SK-N-SH treated with all-trans-retinoic acid at 6 μM for 48 hours (cell line): ENCODE results near the gene ATP12A.

Source experiments
- ATAC-seq: fragments of 200-7000 bp; cut with Tn5 transposase; 3 replicates; pipeline ENCODE4 v1.9.1; 2020; ENCODE audit warnings: mild to moderate bottlenecking, moderate library complexity
- ARNTL ChIP-seq: fragments of 450-650 bp; formaldehyde crosslinking; IDR thresholded peaks from 2 replicates; pipeline ENCODE4 v1.5.0; 2020; ENCODE audit warnings: low read depth, mild to moderate bottlenecking, moderate library complexity, borderline replicate concordance
- CSDC2 ChIP-seq: fragments of 250-450 bp; sonication (Bioruptor Pico); IDR thresholded peaks from 2 replicates; pipeline ENCODE4 v1.5.0; 2020; ENCODE audit warnings: mild to moderate bottlenecking, moderate library complexity
- GLIS3 ChIP-seq: fragments of 250-450 bp; sonication (Bioruptor Pico); IDR thresholded peaks from 2 replicates; pipeline ENCODE4 v1.5.0; 2020; ENCODE audit warnings: mild to moderate bottlenecking, moderate library complexity
- ISL1 ChIP-seq: fragments of 250-450 bp; sonication (Bioruptor Pico); IDR thresholded peaks from 2 replicates; pipeline ENCODE4 v2.1.2; 2022; ENCODE audit warnings: mild to moderate bottlenecking, moderate library complexity
- OSR1 ChIP-seq: fragments of 250-450 bp; sonication (Bioruptor Pico); IDR thresholded peaks from 2 replicates; pipeline ENCODE4 v1.8.0; 2022; ENCODE audit warnings: moderate library complexity, mild to moderate bottlenecking, inconsistent platforms
- PPARA ChIP-seq: fragments of 250-450 bp; sonication (Bioruptor Pico); IDR thresholded peaks from 2 replicates; pipeline ENCODE4 v1.5.0; 2020; ENCODE audit warnings: mild to moderate bottlenecking, borderline replicate concordance
- RARB ChIP-seq: fragments of 250-450 bp; sonication (Bioruptor Pico); IDR thresholded peaks from 2 replicates; pipeline ENCODE4 v1.8.0; 2021; ENCODE audit warnings: mild to moderate bottlenecking, moderate library complexity
- TCF4 ChIP-seq: fragments of 250-450 bp; sonication (Bioruptor Pico); IDR thresholded peaks from 2 replicates; pipeline ENCODE4 v1.8.0; 2021; ENCODE audit warnings: mild to moderate bottlenecking, moderate library complexity, borderline replicate concordance
- TOX ChIP-seq: fragments of 250-450 bp; sonication (Bioruptor Pico); IDR thresholded peaks from 2 replicates; pipeline ENCODE4 v1.8.0; 2021; ENCODE audit warnings: mild to moderate bottlenecking, moderate library complexity, borderline replicate concordance
- ZC3H10 ChIP-seq: fragments of 250-450 bp; sonication (Bioruptor Pico); IDR thresholded peaks from 2 replicates; pipeline ENCODE4 v1.5.1; 2021; ENCODE audit warnings: mild to moderate bottlenecking, moderate library complexity
- ZFP3 ChIP-seq: fragments of 250-450 bp; sonication (Bioruptor Pico); IDR thresholded peaks from 2 replicates; pipeline ENCODE4 v1.5.0; 2020; ENCODE audit warnings: mild to moderate bottlenecking, moderate library complexity
- ZFP30 ChIP-seq: fragments of 450-650 bp; formaldehyde crosslinking; IDR thresholded peaks from 2 replicates; pipeline ENCODE4 v1.5.0; 2022; ENCODE audit warnings: mild to moderate bottlenecking, moderate library complexity
- ZNF565 ChIP-seq: fragments of 450-650 bp; formaldehyde crosslinking; conservative IDR thresholded peaks from 2 replicates; pipeline ENCODE4 v1.5.0; 2020; ENCODE audit warnings: low read depth, mild to moderate bottlenecking, moderate library complexity
- ZNF8 ChIP-seq: fragments of 450-650 bp; formaldehyde crosslinking; IDR thresholded peaks from 2 replicates; pipeline ENCODE4 v1.5.0; 2020; ENCODE audit warnings: mild to moderate bottlenecking, moderate library complexity
- TF ChIP-seq, protein P1 (sequence below): fragments of 250-450 bp; sonication (Bioruptor Pico); IDR thresholded peaks from 2 replicates; pipeline ENCODE4 v1.8.0; 2021; ENCODE audit warnings: low read depth, mild to moderate bottlenecking, moderate library complexity, borderline replicate concordance
- TF ChIP-seq, protein P2 (sequence below): fragments of 250-450 bp; sonication (Bioruptor Pico); IDR thresholded peaks from 2 replicates; pipeline ENCODE4 v1.5.0; 2020; ENCODE audit warnings: mild to moderate bottlenecking, moderate library complexity
- TF ChIP-seq, protein P3 (sequence below): fragments of 250-450 bp; sonication (Bioruptor Pico); IDR thresholded peaks from 2 replicates; pipeline ENCODE4 v1.8.0; 2020; ENCODE audit warnings: mild to moderate bottlenecking, moderate library complexity, borderline replicate concordance
- TF ChIP-seq, protein P4 (sequence below): fragments of 250-450 bp; sonication (Bioruptor Pico); IDR thresholded peaks from 2 replicates; pipeline ENCODE4 v1.5.1; 2021; ENCODE audit warnings: mild to moderate bottlenecking, moderate library complexity
- TF ChIP-seq, protein P5 (sequence below): fragments of 250-450 bp; sonication (Bioruptor Pico); IDR thresholded peaks from 2 replicates; pipeline ENCODE4 v1.5.1; 2020; ENCODE audit warnings: low read depth, mild to moderate bottlenecking, moderate library complexity

The ATP12A gene

DNA sequence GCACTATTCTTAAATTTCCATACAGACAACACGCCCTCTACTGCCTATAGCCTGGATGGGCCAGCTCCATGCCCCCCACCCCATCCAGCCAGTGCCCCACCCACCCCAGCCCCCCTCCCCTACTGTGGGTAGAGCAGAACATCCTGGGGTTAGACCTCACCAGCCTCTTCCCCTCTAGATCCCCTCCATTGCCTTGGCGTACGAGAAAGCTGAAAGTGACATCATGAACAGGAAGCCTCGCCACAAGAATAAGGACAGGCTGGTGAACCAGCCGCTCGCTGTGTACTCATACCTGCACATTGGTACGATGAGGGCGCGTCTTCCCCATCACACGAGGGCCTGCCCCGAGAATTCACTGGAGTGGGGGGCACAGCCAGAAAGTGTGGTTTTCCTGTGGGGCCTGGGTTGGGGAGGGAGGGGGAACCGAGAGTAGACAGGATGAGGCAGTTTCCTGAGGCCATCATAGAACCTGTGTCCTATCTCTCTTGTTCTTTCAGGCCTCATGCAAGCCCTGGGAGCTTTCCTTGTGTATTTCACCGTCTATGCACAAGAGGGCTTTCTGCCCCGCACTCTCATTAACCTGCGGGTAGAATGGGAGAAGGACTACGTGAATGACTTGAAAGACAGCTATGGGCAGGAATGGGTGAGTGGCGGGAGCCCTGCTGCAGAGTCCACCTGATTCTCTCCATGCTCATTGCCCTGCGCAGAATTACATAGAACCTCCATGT lies 29.1 kb downstream of the ATP12A start:
- no peak for ATAC-seq
- TF ChIP-seq RARB (CRISPR knock-in tag): no peak
- no peak for TF ChIP-seq ARNTL (CRISPR knock-in tag)
- no peak for TF ChIP-seq PPARA (CRISPR knock-in tag)
- TF ChIP-seq, protein P1, sequence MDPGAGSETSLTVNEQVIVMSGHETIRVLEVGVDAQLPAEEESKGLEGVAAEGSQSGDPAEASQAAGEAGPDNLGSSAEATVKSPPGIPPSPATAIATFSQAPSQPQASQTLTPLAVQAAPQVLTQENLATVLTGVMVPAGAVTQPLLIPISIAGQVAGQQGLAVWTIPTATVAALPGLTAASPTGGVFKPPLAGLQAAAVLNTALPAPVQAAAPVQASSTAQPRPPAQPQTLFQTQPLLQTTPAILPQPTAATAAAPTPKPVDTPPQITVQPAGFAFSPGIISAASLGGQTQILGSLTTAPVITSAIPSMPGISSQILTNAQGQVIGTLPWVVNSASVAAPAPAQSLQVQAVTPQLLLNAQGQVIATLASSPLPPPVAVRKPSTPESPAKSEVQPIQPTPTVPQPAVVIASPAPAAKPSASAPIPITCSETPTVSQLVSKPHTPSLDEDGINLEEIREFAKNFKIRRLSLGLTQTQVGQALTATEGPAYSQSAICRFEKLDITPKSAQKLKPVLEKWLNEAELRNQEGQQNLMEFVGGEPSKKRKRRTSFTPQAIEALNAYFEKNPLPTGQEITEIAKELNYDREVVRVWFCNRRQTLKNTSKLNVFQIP (CRISPR knock-in tag): no peak
- no peak for TF ChIP-seq GLIS3 (CRISPR knock-in tag)

DNA sequence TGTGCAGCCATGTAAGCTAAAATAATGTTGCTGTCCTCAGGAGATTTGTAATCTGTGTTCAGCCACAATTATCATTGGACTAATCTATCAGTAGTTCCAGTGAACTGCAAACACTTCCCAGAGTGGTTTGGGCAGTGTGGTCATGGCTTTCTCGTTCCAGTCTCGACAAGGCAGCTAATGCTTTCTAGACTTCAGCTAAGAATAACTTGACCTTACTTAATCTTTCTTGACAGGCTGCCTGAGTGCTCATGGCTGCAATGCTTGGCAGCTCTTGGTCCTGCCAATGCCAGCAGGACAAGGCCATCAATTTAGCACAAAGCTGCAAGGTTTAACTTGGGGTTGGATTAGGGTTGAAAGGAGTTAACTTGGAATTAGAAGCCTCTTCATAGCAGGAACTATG lies 32.8 kb downstream of the ATP12A start:
- no peak for ATAC-seq

DNA sequence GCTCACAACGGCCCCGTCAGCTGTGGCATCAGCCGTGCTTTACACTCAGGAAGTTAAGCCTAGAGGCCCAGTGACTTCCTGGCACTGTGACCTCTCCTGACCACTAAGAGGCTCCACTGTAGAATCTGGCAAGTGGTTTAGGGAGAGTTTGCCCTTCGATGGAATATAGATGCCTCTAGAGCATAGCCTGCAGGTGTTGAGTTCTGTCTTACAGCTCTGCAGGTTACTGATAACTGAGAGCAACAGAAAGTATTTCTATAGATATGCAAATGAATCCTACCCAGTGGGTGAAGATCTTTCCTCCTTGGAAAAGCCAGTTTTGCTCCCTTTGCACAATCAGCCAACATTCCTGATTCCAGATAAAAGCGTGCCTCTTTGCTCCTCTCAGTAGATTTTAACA lies 35.8 kb downstream of the ATP12A start:
- ATAC-seq: no peak
- no peak for TF ChIP-seq TOX (CRISPR knock-in tag)
- TF ChIP-seq, protein P2, sequence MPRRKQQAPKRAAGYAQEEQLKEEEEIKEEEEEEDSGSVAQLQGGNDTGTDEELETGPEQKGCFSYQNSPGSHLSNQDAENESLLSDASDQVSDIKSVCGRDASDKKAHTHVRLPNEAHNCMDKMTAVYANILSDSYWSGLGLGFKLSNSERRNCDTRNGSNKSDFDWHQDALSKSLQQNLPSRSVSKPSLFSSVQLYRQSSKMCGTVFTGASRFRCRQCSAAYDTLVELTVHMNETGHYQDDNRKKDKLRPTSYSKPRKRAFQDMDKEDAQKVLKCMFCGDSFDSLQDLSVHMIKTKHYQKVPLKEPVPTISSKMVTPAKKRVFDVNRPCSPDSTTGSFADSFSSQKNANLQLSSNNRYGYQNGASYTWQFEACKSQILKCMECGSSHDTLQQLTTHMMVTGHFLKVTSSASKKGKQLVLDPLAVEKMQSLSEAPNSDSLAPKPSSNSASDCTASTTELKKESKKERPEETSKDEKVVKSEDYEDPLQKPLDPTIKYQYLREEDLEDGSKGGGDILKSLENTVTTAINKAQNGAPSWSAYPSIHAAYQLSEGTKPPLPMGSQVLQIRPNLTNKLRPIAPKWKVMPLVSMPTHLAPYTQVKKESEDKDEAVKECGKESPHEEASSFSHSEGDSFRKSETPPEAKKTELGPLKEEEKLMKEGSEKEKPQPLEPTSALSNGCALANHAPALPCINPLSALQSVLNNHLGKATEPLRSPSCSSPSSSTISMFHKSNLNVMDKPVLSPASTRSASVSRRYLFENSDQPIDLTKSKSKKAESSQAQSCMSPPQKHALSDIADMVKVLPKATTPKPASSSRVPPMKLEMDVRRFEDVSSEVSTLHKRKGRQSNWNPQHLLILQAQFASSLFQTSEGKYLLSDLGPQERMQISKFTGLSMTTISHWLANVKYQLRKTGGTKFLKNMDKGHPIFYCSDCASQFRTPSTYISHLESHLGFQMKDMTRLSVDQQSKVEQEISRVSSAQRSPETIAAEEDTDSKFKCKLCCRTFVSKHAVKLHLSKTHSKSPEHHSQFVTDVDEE (CRISPR knock-in tag): no peak
- TF ChIP-seq, protein P3, sequence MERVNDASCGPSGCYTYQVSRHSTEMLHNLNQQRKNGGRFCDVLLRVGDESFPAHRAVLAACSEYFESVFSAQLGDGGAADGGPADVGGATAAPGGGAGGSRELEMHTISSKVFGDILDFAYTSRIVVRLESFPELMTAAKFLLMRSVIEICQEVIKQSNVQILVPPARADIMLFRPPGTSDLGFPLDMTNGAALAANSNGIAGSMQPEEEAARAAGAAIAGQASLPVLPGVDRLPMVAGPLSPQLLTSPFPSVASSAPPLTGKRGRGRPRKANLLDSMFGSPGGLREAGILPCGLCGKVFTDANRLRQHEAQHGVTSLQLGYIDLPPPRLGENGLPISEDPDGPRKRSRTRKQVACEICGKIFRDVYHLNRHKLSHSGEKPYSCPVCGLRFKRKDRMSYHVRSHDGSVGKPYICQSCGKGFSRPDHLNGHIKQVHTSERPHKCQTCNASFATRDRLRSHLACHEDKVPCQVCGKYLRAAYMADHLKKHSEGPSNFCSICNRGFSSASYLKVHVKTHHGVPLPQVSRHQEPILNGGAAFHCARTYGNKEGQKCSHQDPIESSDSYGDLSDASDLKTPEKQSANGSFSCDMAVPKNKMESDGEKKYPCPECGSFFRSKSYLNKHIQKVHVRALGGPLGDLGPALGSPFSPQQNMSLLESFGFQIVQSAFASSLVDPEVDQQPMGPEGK (CRISPR knock-in tag): no peak
- no peak for TF ChIP-seq TCF4 (CRISPR knock-in tag)
- no peak for TF ChIP-seq ZFP30
- TF ChIP-seq ISL1 (CRISPR knock-in tag): no peak

More for the DNA sequence above, 32.8 kb downstream of the ATP12A start:
- TF ChIP-seq TCF4 (CRISPR knock-in tag): no peak
- TF ChIP-seq, protein P4, sequence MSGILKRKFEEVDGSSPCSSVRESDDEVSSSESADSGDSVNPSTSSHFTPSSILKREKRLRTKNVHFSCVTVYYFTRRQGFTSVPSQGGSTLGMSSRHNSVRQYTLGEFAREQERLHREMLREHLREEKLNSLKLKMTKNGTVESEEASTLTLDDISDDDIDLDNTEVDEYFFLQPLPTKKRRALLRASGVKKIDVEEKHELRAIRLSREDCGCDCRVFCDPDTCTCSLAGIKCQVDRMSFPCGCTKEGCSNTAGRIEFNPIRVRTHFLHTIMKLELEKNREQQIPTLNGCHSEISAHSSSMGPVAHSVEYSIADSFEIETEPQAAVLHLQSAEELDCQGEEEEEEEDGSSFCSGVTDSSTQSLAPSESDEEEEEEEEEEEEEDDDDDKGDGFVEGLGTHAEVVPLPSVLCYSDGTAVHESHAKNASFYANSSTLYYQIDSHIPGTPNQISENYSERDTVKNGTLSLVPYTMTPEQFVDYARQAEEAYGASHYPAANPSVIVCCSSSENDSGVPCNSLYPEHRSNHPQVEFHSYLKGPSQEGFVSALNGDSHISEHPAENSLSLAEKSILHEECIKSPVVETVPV (CRISPR knock-in tag): no peak
- no peak for TF ChIP-seq ZC3H10 (CRISPR knock-in tag)
- no peak for TF ChIP-seq ZFP3 (CRISPR knock-in tag)
- TF ChIP-seq ZNF8 (CRISPR knock-in tag): no peak
- TF ChIP-seq ISL1 (CRISPR knock-in tag): no peak
- no peak for TF ChIP-seq OSR1 (CRISPR knock-in tag)
- no peak for TF ChIP-seq ZFP30
- TF ChIP-seq, protein P1 (CRISPR knock-in tag): no peak
- no peak for TF ChIP-seq ARNTL (CRISPR knock-in tag)
- TF ChIP-seq GLIS3 (CRISPR knock-in tag): no peak
- TF ChIP-seq PPARA (CRISPR knock-in tag): no peak
- no peak for TF ChIP-seq ZNF565 (CRISPR knock-in tag)
- TF ChIP-seq, protein P2 (CRISPR knock-in tag): no peak
- TF ChIP-seq CSDC2: no peak
- TF ChIP-seq, protein P5, sequence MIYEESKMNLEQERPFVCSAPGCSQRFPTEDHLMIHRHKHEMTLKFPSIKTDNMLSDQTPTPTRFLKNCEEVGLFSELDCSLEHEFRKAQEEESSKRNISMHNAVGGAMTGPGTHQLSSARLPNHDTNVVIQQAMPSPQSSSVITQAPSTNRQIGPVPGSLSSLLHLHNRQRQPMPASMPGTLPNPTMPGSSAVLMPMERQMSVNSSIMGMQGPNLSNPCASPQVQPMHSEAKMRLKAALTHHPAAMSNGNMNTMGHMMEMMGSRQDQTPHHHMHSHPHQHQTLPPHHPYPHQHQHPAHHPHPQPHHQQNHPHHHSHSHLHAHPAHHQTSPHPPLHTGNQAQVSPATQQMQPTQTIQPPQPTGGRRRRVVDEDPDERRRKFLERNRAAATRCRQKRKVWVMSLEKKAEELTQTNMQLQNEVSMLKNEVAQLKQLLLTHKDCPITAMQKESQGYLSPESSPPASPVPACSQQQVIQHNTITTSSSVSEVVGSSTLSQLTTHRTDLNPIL (CRISPR knock-in tag): no peak
